Epithelial cell of prostate (primary cell): ENCODE results near the gene C6orf52.
A peak's percentile ranks its signal among the peaks of the same experiment; 100 is the strongest.

Experiments used
- DNase-seq: peaks from one replicate; pipeline ENCODE4 v3.0.0-alpha.2; 2011; ENCODE audit warnings: low read depth, low spot score
- H3K27ac ChIP-seq: fragments of 450-650 bp; 2 replicates; pipeline ENCODE4 v1.5.1; 2017; ENCODE audit warnings: mild to moderate bottlenecking

C6orf52 gene

GRCh38 chr6:10659699-10660348 is 34.6 kb downstream of the C6orf52 start:
- H3K27ac ChIP-seq, result no peak overlapping the region
- DNase-seq, result no peak

GRCh38 chr6:10658910-10659698 is 35.3 kb downstream of the C6orf52 start:
- H3K27ac ChIP-seq, result no peak overlapping the region
- no peak for DNase-seq

- H3K27ac ChIP-seq, result no peak overlapping the region
- no peak for DNase-seq
These were observed 38.8 kb downstream of the C6orf52 start for GRCh38 chr6:10655508-10656055.

GRCh38 chr6:10644225-10644624 is 50.2 kb downstream of the C6orf52 start:
- H3K27ac ChIP-seq, result no peak overlapping the region
- DNase-seq, result no peak

- no peak overlapping the region for H3K27ac ChIP-seq
- DNase-seq, result no peak
These were observed 51.2 kb downstream of the C6orf52 start for GRCh38 chr6:10643201-10643651.

GRCh38 chr6:10641528-10641927 is 52.9 kb downstream of the C6orf52 start:
- no peak for DNase-seq
- no peak overlapping the region for H3K27ac ChIP-seq

GRCh38 chr6:10640412-10640811 is 54.0 kb downstream of the C6orf52 start:
- DNase-seq, result no peak
- H3K27ac ChIP-seq, result no peak overlapping the region

- H3K27ac ChIP-seq, result peak overlapping the region; percentile 78
- DNase-seq, result peak; percentile 74
These were observed 61.2 kb downstream of the C6orf52 start for GRCh38 chr6:10633216-10633615.

GRCh38 chr6:10630178-10630577 is 64.2 kb downstream of the C6orf52 start:
- no peak for DNase-seq

GRCh38 chr6:10627800-10628199 is 66.6 kb downstream of the C6orf52 start:
- no peak overlapping the region for H3K27ac ChIP-seq
- no peak for DNase-seq

More at GRCh38 chr6:10630178-10630577, 64.2 kb downstream of the C6orf52 start:
- no peak overlapping the region for H3K27ac ChIP-seq

- no peak for DNase-seq
- no peak overlapping the region for H3K27ac ChIP-seq
These were observed 68.2 kb downstream of the C6orf52 start for GRCh38 chr6:10626154-10626741.

GRCh38 chr6:10624836-10625235 is 69.6 kb downstream of the C6orf52 start:
- no peak for DNase-seq
- H3K27ac ChIP-seq, result no peak overlapping the region

- no peak for DNase-seq
These were observed 72.6 kb downstream of the C6orf52 start for GRCh38 chr6:10621847-10622246.

More at GRCh38 chr6:10621847-10622246, 72.6 kb downstream of the C6orf52 start:
- H3K27ac ChIP-seq, result no peak overlapping the region
